Body of pancreas (tissue), 4 donors: ENCODE measurements around the gene ASPA.

Experiments
- POLR2A ChIP-seq, 3 donors: fragments of 450-650 bp; IDR thresholded peaks; one replicate each; pipeline ENCODE4 v1.6.1; 2016; ENCODE audit warnings: antibody characterized with exemption in 3 of 3, mild to moderate bottlenecking in 2 of 3
- TF ChIP-seq, protein P1 (sequence below), 7 experiments: fragments of 450-650 bp in 4 of 7; fragments of 200-600 bp in 3 of 7; sonication (generic) in 3 of 7; IDR thresholded peaks; one replicate each; pipeline ENCODE4 v1.5.1; 2016 to 2019; ENCODE audit warnings: antibody characterized with exemption in 7 of 7

DNA sequence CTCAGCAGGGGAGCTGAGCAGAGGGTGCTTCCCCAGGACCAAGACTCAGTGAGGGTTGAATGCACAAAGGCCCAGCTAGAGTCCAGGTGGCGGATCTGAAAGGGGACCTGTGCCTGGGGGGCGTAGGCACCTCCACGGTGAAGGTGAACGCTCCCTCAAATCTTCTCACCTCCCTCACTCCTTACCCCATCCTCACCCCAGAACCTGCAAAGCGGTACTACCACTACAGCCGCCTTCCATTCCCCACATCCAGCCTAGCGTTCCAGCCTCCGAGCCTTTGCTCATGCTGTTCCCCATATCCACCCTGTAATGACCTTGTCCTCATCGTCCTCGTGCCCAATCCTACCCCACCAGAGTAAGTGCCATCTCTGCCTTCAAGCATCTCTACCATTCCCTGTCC, 51.2 kb downstream of the ASPA start:
- TF ChIP-seq, protein P1, sequence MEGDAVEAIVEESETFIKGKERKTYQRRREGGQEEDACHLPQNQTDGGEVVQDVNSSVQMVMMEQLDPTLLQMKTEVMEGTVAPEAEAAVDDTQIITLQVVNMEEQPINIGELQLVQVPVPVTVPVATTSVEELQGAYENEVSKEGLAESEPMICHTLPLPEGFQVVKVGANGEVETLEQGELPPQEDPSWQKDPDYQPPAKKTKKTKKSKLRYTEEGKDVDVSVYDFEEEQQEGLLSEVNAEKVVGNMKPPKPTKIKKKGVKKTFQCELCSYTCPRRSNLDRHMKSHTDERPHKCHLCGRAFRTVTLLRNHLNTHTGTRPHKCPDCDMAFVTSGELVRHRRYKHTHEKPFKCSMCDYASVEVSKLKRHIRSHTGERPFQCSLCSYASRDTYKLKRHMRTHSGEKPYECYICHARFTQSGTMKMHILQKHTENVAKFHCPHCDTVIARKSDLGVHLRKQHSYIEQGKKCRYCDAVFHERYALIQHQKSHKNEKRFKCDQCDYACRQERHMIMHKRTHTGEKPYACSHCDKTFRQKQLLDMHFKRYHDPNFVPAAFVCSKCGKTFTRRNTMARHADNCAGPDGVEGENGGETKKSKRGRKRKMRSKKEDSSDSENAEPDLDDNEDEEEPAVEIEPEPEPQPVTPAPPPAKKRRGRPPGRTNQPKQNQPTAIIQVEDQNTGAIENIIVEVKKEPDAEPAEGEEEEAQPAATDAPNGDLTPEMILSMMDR (IDR thresholded peaks at IDR 0.05): no peak
- TF ChIP-seq POLR2A (IDR thresholded peaks at IDR 0.05): no peak
